H1 (cell line): ENCODE measurements around the gene CDK19.

Experiments
- CTCF ChIP-seq, 3 experiments: IDR thresholded peaks; 1 replicate in 2 of 3; 2 replicates in 1 of 3; pipeline versions ENCODE4 v1.5.1 to v1.6.1; 2011; ENCODE audit warnings: low read length in 3 of 3, mild to moderate bottlenecking in 3 of 3, inconsistent platforms in 2 of 3, low read depth in 1 of 3, moderate library complexity in 1 of 3; ENCODE audit not compliant: insufficient read depth in 1 of 3; ENCODE audit errors: control extremely low read depth in 1 of 3
- EZH2 ChIP-seq: fragments of 200-600 bp; sonication (generic); IDR thresholded peaks from 2 replicates; pipeline ENCODE4 v1.7.1; 2012; ENCODE audit warnings: low read depth, mild to moderate bottlenecking, moderate library complexity, low read length, inconsistent platforms; ENCODE audit not compliant: severe bottlenecking

GRCh38 chr6:110690106-110690654 lies 125.1 kb downstream of the CDK19 start:
- TF ChIP-seq CTCF (IDR thresholded peaks at IDR 0.05; ENCODE audit: control extremely low read depth in 1 of 3, insufficient read depth in 1 of 3, low read depth in 1 of 3, low read length in 3 of 3): no peak
- no peak for TF ChIP-seq EZH2
